Fibroblast of villous mesenchyme (primary cell): ENCODE data around the gene SLC15A5. TPM values are rescaled to one million over a fixed set of nuclear protein-coding genes. Genes with fewer than 3 reads are reported as not detected.

Source experiments
- DNase-seq: peaks from one replicate; pipeline ENCODE4 v3.0.0-alpha.2; 2010; ENCODE audit warnings: low read depth
- H3K4me3 ChIP-seq: 2 replicates; pipeline ENCODE4 v1.5.1; 2011; ENCODE audit warnings: low read depth, mild to moderate bottlenecking, low read length
- CTCF ChIP-seq: IDR thresholded peaks from 2 replicates; pipeline ENCODE4 v1.5.1; 2012; ENCODE audit warnings: low read depth, mild to moderate bottlenecking, low read length; ENCODE audit not compliant: insufficient read depth
- total RNA-seq: library from RNA; depleted of rRNA; stranded (reverse); fragments of >200 nt; gene quantifications from 2 replicates; pipeline ENCODE4 v1.2.3, GENCODE V29; 2012

Gene SLC15A5
- total RNA-seq, 1 donor, result not detected

- no peak for DNase-seq
- no peak overlapping the region for H3K4me3 ChIP-seq
- no peak for TF ChIP-seq CTCF
Observed at GRCh38 chr12:16163901-16164300, 113.6 kb downstream of the SLC15A5 start.

- no peak for TF ChIP-seq CTCF
- DNase-seq, result no peak
- no peak overlapping the region for H3K4me3 ChIP-seq
Observed at GRCh38 chr12:16163146-16163545, 114.3 kb downstream of the SLC15A5 start.

- TF ChIP-seq CTCF, result no peak
- no peak for DNase-seq
Observed at GRCh38 chr12:16159571-16159970, 117.9 kb downstream of the SLC15A5 start.

GRCh38 chr12:16158050-16158449 is 119.4 kb downstream of the SLC15A5 start:
- DNase-seq, result no peak

More at GRCh38 chr12:16159571-16159970, 117.9 kb downstream of the SLC15A5 start:
- H3K4me3 ChIP-seq, result no peak overlapping the region

GRCh38 chr12:16155938-16156337 is 121.5 kb downstream of the SLC15A5 start:
- DNase-seq, result no peak
- no peak overlapping the region for H3K4me3 ChIP-seq
- no peak for TF ChIP-seq CTCF

More at GRCh38 chr12:16158050-16158449, 119.4 kb downstream of the SLC15A5 start:
- no peak for TF ChIP-seq CTCF
- H3K4me3 ChIP-seq, result no peak overlapping the region

- DNase-seq, result no peak
- no peak for TF ChIP-seq CTCF
- no peak overlapping the region for H3K4me3 ChIP-seq
Observed at GRCh38 chr12:16154990-16155389, 122.5 kb downstream of the SLC15A5 start.
